ENCODE measurements around the gene GASK1A.
"Not testable (repeated sequence)": the region's sequence is repeated elsewhere in the genome, so short reads cannot be mapped to it uniquely, and the experiment has no call there.

The GASK1A gene

DNA sequence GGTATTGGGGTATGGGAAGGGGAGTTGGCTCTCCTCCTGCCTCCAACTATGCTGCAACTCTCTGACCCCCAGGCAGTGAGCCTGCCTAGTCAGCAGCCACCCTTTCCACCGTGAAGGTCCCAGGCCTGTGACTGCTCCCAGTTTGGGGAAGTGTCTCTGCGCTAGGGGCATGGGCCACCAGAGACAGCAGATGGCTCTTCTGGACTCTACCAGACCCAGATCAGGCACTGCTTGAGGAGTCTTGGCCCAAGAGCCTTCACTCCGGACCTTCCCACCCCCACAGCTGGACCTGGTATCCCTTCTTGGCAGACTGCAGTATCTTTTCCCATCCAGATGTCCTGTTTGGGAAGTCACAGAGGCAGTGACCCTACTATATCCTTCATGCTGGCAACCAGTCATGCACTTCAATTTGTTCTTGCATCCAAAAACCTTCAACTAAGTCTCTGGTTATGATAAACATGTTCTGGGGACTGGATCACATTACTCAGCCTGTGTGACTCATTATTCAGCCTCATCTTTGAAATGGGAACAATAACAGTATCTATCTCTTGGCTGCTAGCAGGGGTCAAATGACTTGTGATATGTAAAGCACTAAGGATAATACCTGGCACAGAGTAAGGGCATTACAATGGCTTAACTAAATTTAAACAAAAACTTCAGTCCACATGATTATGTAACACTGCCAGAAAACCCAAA, 64.1 kb downstream of the GASK1A start:
- DNase-seq (ENCODE audit: low read depth), result no peak
- H3K4me3 ChIP-seq (ENCODE audit: low read length), result no peak overlapping the region
- TF ChIP-seq CTCF (conservative IDR thresholded peaks at IDR 0.05; ENCODE audit: low read length), result no peak

DNA sequence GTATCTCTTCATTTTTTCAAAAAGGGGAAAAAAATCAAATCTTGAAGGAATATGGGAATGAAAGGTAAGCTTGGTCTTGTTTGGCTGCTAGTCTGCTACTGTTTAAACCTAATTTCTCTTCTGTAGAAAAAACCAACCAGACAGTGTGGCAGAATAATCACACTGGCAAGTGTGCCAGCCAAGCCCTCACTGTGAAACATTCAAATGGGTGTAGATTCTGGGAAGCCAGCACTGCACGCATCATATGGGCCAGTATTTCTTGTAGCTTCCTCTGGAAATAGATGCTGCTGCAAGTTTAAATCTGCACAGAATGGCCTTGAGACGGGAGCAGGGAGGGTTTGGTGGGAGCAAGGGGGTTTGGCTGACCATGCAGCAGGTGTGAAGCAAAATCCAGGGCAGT, 64.7 kb downstream of the GASK1A start:
- TF ChIP-seq CTCF (conservative IDR thresholded peaks at IDR 0.05; ENCODE audit: low read length), result no peak
- no peak for DNase-seq (ENCODE audit: low read depth)
- H3K4me3 ChIP-seq (ENCODE audit: low read length), result no peak overlapping the region

GRCh38 chr3:43045079-43045478, 66.0 kb downstream of the GASK1A start:
- not testable (repeated sequence) for H3K4me3 ChIP-seq (ENCODE audit: low read length); DNase-seq (ENCODE audit: low read depth)

DNA sequence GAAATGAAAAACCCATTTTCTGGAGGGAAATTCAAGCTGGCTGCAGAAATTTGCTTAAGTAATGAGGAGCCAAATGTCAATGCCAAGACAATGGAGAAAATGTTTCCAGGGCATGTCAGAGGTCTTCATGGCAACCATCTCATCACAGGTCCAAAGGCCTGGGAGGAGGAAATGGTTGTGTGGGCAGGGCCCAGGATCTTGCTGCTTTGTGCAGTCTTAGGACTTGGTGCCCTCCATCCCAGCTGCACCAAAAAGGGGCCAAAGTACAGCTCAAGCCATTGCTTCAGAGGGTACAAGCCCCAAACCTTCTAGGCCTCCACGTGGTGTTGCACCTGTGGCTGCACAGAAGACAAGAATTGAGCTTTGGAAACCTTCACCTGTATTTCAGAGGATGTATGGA, 67.5 kb downstream of the GASK1A start:
- TF ChIP-seq CTCF (conservative IDR thresholded peaks at IDR 0.05; ENCODE audit: low read length), result no peak
- H3K4me3 ChIP-seq (ENCODE audit: low read length), result no peak overlapping the region
- no peak for DNase-seq (ENCODE audit: low read depth)

DNA sequence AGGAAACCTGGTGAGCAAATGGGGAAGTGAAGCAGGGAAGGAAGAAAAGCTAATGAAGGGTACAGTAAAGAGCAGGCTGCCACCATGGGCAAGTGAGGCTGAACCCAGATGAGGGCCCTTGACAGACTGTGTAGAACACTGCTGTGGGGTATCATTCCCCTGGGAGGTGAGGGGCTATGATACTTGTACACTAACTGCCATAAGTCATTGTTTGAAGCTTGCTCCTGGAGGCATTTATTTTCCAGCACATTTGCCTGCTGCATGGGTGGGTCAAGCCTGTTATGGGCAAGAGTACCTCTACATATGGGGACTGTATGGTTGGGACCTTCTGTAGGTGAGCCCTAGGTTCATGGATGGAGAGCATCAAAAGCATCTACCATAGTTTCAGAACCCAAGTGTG, 69.4 kb downstream of the GASK1A start:
- H3K4me3 ChIP-seq (ENCODE audit: low read length), result no peak overlapping the region
- no peak for TF ChIP-seq CTCF (conservative IDR thresholded peaks at IDR 0.05; ENCODE audit: low read length)
- no peak for DNase-seq (ENCODE audit: low read depth)

GRCh38 chr3:43053291-43053690, 74.2 kb downstream of the GASK1A start:
- H3K4me3 ChIP-seq (ENCODE audit: low read length), result no peak overlapping the region
- TF ChIP-seq CTCF (conservative IDR thresholded peaks at IDR 0.05; ENCODE audit: low read length), result no peak
- no peak for DNase-seq (ENCODE audit: low read depth)

GRCh38 chr3:43054754-43055153, 75.6 kb downstream of the GASK1A start:
- H3K4me3 ChIP-seq (ENCODE audit: low read length), result no peak overlapping the region
- no peak for TF ChIP-seq CTCF (conservative IDR thresholded peaks at IDR 0.05; ENCODE audit: low read length)
- DNase-seq (ENCODE audit: low read depth), result no peak

DNA sequence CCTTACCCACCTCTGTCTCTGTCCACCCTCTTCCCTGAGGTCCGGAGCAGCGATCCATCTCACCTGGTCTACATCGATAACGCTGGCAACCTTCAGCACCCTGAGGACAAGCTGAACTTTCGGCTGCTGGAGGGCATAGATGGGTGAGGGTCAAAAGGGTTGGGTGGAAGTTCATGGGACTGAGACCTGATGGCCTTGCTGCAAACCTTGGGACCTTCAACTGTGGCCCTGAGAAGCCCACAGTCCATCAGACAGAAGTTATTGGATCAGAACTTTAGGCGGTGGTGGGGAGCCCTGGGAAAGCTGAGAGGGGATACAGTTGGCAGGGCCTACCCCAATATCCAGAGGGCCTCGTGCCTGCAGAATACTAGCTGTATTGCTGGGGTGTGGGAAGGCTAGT, 76.3 kb downstream of the GASK1A start:
- H3K4me3 ChIP-seq (ENCODE audit: low read length), result no peak overlapping the region
- DNase-seq (ENCODE audit: low read depth), result no peak
- no peak for TF ChIP-seq CTCF (conservative IDR thresholded peaks at IDR 0.05; ENCODE audit: low read length)
